Heart left ventricle (tissue), 13 donors: ENCODE measurements around the gene SSBP2.

Source experiments
- CTCF ChIP-seq, 12 donors: fragments of 200-600 bp; sonication (generic) in 4 of 12; IDR thresholded peaks; one replicate each; pipeline versions ENCODE4 v1.5.0 to v1.8.0; 2018 to 2022; ENCODE audit warnings: antibody characterized with exemption in 12 of 12, mild to moderate bottlenecking in 5 of 12
- POLR2A ChIP-seq, 2 donors: fragments of 450-650 bp; IDR thresholded peaks; one replicate each; pipeline ENCODE4 v1.6.1; 2017; ENCODE audit warnings: antibody characterized with exemption in 2 of 2, mild to moderate bottlenecking in 2 of 2, moderate library complexity in 2 of 2
- donor health status: ischemic (EF 13 %, LVEDD 7.1; RV severe dilation, severe dysfunction).
- donor health status: DM: no; HTN: yes; CAD: no.
- donor health status: DM: no; HTN: no; CAD: no.
- donor health status: ischemic (EF 25% LVEDD 6.9; RV normal size, moderate dysfunction).
- donor health status: ischemic (EF 25% LVEDD 5.7; RV mildly dilated, moderate dysfunction).
- donor health status: ischemic (EF 35%, LVEDD 5.7; RV mildly dilated, moderate dysfunction).
- donor health status: nonischemic (EF 11% LVEDD 7.7; RV severe dilation, severe dysfunction).
- donor health status: DM: yes; HTN: yes; CAD: no.
- donor health status: PGD.
- donor health status: ischemic (EF 29% LVEDD 5.4; RV normal size, mild dysfunction).
- donor health status: nonischemic (EF 23%, LVEDD 6.1; RV moderate dilation, normal function).

- no peak for TF ChIP-seq CTCF (IDR thresholded peaks at IDR 0.05)
- no peak for TF ChIP-seq POLR2A (IDR thresholded peaks at IDR 0.05)
These were observed 119.8 kb downstream of the SSBP2 start for GRCh38 chr5:81631124-81631523.
